Stimulated activated CD8-positive, alpha-beta memory T cell treated with anti-CD3 and anti-CD28 coated beads, Interleukin-4, amount 100 ng/mL, for 4 hours (primary cell): ENCODE results near the gene DIP2C.

Source experiments
- DNase-seq, 2 donors: peaks; one replicate each; pipeline ENCODE4 v3.0.0-alpha.2; 2020; ENCODE audit warnings: low read depth in 2 of 2, low spot score in 1 of 2

The DIP2C gene

GRCh38 chr10:385571-386300, 303.7 kb downstream of the DIP2C start:
- DNase-seq, result no peak

- DNase-seq, result no peak
Observed at GRCh38 chr10:384538-385305, 304.7 kb downstream of the DIP2C start.

DNA sequence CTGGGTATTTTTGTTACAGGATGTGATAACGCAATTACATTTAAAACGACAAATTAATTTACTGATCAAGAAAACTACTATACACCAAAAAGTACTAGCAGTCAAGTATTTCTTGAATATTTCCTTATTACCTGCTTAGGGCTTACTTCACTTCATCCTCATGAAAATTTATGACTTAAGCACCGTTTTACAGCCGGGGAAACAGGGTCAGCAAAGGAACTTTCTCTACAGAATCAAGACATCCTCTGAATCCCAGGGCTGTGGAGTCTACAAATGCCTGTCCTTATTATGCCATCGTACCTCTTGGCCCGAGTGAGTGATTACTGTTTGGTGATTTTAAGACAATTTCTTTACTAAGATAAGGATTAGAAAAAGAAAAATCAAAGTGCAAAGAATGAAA, 305.9 kb downstream of the DIP2C start:
- DNase-seq, result no peak

- no peak for DNase-seq
Observed at GRCh38 chr10:381805-382204, 307.7 kb downstream of the DIP2C start.

GRCh38 chr10:381346-381745, 308.1 kb downstream of the DIP2C start:
- no peak for DNase-seq

DNA sequence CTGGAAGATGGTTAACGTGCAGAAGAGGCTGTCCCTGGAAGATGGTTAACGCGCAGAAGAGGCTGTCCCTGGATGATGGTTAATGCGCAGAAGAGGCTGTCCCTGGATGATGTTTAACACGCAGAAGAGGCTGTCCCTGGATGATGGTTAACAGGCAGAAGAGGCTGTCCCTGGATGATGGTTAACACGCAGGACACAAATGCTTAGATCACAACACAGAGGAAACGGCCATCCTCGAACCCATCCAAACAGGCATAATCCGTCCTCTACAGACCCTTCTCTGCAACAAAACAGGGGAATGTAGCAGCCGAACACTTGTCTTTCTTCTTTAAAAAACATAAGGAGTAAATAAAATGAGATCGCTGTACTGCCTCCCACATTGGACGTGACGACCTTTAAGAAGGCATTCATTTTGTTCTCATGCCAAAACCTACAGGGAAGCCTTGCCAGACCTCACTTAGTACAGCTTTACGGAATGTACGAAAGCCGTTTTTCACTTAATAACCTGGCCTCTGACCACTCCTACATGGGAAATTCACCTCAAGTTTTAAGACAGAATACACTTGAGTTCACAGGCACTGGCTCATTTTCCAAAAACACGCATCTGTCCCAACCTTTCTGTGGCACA, 309.0 kb downstream of the DIP2C start:
- DNase-seq, result no peak

DNA sequence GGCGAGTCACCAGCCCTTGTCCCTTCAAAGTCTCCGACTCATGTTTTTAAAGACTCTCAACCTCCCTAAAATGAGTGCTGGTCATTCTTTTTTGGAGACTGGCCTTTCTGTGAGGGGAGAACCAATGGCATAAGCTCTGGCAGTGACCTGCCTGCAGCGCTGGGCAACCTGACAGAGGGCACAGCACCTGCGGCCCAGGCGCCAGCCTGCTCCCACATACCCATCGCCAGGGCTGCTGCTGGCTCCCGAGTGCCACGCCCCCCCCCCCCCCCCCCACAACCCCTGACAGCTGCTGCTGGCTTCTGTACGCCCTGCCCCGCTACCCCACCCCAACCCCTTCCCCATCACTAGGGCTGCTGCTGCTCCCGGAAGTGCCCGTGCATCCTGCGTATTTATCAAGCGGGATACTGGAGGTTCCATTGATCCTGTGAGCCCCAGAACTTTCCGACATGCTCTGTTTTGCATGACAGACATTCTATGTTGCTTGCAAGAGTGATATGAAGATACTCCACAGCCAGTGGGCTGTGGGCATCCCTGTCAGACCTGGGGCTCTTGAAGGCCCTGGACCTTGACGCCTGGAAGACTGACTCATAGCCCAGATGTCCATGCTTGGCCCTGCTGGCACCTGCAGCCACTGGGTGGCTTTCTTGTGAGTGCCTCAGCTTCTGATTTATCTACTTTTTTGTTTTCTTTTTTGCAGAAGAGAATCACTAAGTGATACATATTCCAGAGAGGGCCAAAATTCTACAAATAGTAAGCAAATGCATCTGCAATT, 310.4 kb downstream of the DIP2C start:
- no peak for DNase-seq

DNA sequence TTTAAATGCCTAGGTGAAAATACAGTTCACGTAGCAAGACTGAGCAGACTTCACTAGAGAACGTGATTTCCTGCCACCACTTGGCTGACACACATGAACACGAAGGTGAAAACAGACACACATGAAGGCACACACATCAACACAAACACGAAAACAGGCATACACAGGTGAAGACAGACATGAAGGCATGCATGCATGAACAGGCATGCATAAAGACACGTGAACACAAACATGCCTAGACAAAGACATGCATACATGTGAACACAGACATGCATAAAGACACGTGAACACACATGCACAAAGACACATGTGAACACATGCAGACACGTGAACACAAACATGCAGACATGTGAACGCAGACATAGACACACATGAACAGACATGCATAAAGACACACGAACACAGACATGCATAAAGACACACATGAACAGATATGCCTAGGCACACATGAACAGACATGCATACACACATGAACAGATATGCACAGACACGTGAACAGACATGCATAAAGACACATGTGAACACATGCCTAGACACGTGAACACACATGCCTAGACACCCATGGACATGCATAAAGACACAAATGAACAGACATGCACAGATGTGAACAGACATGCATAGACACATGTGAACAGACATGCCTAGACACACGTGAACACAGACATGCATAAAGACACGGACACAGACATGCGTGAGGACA, 311.1 kb downstream of the DIP2C start:
- DNase-seq, result no peak

- DNase-seq, result no peak
Observed at GRCh38 chr10:377228-377627, 312.2 kb downstream of the DIP2C start.

DNA sequence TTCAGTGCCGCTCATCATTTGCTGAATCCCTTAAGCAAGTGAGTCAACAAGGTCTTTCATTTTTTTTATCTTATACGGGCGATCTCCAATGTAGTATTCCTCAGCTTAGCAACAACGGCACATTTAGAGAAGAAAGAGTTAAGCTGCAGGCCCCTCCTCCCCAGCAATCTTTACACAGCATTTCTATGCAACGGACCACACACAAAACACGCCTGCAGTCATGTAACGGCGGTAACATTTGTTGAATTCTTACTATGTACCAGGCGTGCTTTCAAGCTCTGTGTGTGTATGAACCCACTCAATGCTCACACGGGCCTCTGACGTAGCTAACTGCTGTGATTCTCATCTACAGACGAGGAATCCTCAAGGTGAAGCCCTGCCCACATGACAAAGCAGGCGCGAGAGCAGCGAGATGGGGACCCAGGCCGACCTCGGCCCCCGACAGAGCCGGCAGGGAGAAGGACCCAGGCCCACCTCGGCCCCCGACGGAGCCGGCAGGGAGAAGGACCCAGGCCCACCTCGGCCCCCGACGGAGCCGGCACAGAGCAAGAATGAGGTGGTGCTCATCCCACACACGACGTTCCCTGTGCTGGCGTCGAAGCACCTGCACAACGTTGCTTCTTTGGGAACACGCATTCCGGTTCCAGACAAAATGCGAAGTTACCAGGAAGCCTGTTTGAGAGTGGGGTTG, 313.5 kb downstream of the DIP2C start:
- no peak for DNase-seq

- no peak for DNase-seq
Observed at GRCh38 chr10:374354-374753, 315.1 kb downstream of the DIP2C start.

DNA sequence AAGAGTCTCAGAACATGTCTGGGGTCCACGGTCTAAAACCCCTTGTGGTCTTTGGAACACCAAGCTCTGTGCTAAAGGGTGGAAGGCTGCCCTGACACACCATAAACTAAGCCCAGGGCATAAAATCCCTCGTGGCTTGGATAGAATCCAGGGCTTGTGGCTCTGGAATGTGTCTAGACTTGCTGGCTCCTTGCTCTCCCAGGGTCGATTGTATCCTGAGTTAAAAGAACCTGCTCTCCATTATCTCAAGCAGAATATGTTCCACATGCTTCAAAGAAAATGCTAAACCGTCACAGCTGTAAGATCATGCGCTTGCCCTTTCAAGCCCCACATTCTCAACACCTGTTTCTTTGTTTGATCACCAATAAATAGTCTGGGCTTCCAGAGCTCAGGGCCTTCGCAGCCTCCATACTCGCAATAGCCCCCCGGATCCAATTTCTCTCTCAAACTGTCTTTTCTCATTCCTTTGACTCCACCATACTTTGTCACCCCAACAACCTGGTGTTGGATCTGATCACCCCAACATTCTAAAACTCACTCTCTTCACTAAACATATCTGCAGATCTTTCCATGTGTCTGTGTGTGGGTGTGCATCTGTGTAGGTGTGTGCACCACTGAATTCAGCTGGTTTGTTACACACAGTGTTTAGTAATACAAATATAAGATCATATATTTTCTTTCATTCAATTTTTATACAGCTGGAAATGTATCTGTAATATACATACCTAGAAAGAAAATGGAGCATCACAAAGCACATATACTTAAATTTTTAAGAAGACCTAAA, 315.8 kb downstream of the DIP2C start:
- DNase-seq, result no peak

DNA sequence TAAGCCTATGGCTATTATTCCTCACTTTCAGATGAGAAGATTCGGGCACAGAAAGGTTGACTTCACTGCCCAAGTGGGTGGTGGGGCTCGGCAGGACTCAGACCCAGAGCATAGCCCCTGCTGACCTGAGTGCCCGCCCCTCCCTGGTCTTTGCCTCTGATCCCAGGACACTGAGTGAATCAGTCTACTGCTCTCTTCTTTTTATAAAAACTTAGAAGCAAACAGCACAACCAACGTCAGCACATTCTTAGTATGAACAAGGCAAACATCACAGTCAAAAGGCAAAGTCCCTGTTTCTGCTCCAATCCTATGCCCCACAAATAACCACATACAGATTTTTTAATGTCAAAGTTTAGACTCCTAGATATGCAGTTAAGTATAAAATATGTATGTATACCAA, 316.5 kb downstream of the DIP2C start:
- no peak for DNase-seq

GRCh38 chr10:372566-372965, 316.9 kb downstream of the DIP2C start:
- DNase-seq, result no peak

DNA sequence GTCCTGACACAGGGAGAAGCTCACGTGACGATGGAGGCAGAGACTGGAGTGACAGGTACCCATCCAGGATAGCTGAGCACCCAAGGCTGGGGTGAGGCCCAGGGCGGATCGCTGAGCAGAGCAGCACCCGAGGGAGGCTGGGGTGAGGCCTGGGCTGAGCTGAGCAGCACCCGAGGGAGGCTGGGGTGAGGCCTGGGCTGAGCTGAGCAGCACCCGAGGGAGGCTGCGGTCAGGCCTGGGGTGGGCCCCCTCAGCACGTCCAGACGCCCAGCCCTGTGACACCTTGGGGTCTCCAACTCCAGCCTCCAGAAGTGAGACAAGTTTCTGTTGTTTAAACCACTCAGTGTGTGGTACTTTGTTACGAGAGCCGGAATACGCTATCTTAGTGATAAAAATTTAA, 318.0 kb downstream of the DIP2C start:
- DNase-seq, result no peak

GRCh38 chr10:370449-370825, 319.0 kb downstream of the DIP2C start:
- DNase-seq, result no peak

- no peak for DNase-seq
Observed at GRCh38 chr10:369684-370448, 319.6 kb downstream of the DIP2C start.

DNA sequence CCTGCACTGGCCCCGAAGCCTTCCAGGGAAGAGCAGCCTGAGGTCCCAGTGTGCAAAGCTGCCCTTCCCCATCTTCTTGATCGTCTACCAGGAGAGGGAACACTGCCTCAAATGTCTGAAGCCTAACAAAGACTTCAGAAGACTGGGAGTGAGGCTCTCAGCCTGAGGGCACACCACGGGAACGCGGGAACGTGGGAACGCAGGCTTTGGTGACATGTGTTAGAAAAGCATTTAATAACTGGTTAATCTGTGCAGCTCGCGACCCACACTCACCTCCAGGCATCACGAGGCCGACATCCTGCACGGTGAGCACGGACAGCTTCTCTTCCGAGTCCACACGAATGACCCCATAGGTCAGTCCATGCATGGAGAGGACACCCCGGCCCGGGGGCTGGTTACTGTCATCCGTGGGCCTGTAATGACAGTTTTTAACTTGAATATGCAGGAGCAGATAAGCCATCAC, 320.2 kb downstream of the DIP2C start:
- no peak for DNase-seq
